Progenitor cell of endocrine pancreas (in vitro differentiated cells): Measurements from ENCODE around the gene FAM98B. TPM values are rescaled to one million over a fixed set of nuclear protein-coding genes. Genes with fewer than 3 reads are reported as not detected.

Source experiments
- DNase-seq: peaks from one replicate; pipeline ENCODE4 v3.0.0; 2021; ENCODE audit warnings: low spot score; ENCODE audit not compliant: unreplicated experiment
- H3K27ac Mint-ChIP-seq: 2 replicates; pipeline ENCODE4 v1.8.0; 2021; ENCODE audit warnings: mild to moderate bottlenecking, moderate library complexity, mixed read lengths
- H3K27me3 Mint-ChIP-seq: 2 replicates; pipeline ENCODE4 v1.8.0; 2021; ENCODE audit warnings: mixed read lengths
- H3K36me3 Mint-ChIP-seq: 2 replicates; pipeline ENCODE4 v1.8.0; 2022; ENCODE audit warnings: mixed read lengths; ENCODE audit not compliant: insufficient read depth
- H3K4me1 Mint-ChIP-seq: 2 replicates; pipeline ENCODE4 v1.8.0; 2021; ENCODE audit warnings: low read depth, mixed read lengths
- H3K4me3 Mint-ChIP-seq: 2 replicates; pipeline ENCODE4 v1.8.0; 2021; ENCODE audit warnings: low read depth, mild to moderate bottlenecking, moderate library complexity, mixed read lengths
- H3K9me3 Mint-ChIP-seq: 2 replicates; pipeline ENCODE4 v1.8.0; 2021; ENCODE audit warnings: low read depth, mixed read lengths
- total RNA-seq: library from RNA; stranded (reverse); gene quantifications from 2 replicates; pipeline ENCODE4 v1.2.1, GENCODE V29; 2021
- TF ChIP-seq, protein P1 (sequence below): fragments of 200-600 bp; sonication (generic); IDR thresholded peaks from one replicate; pipeline ENCODE4 v1.5.0; 2021; ENCODE audit warnings: antibody characterized with exemption, mild to moderate bottlenecking; ENCODE audit not compliant: unreplicated experiment

Gene FAM98B
- total RNA-seq, 1 donor from 2014 or later, result 50.8 TPM

DNA sequence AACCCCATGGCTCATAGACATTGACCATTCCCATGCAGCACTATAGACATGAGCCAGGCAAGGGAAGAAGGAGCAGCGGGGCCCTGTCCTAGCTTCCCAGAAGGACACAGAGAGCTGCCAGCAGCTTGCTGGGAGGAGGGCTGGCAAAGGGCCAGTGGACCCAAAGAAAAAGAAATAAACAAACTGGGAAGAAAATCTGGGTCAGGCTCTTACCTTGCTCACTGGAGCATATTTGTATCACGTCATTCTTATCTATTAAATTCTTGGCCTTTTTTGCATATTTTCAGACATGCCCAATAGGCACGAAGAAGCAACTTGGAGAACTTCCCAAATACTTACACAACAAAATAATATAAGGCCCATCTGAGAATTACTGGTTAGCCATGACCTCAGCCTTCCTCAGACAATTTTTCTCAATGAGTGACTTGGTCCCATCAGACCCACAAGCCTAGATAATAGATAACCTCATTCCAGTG is 82.3 kb downstream of the FAM98B start:
- no peak overlapping the region for H3K27ac Mint-ChIP-seq
- H3K36me3 Mint-ChIP-seq, result no peaks in the 10 kb centered on the region
- no peaks in the 10 kb centered on the region for H3K4me1 Mint-ChIP-seq
- H3K9me3 Mint-ChIP-seq, result no peaks in the 10 kb centered on the region
- H3K27me3 Mint-ChIP-seq, result peaks cover 6% of the 10 kb centered on the region
- no peak for DNase-seq
- TF ChIP-seq, protein P1, sequence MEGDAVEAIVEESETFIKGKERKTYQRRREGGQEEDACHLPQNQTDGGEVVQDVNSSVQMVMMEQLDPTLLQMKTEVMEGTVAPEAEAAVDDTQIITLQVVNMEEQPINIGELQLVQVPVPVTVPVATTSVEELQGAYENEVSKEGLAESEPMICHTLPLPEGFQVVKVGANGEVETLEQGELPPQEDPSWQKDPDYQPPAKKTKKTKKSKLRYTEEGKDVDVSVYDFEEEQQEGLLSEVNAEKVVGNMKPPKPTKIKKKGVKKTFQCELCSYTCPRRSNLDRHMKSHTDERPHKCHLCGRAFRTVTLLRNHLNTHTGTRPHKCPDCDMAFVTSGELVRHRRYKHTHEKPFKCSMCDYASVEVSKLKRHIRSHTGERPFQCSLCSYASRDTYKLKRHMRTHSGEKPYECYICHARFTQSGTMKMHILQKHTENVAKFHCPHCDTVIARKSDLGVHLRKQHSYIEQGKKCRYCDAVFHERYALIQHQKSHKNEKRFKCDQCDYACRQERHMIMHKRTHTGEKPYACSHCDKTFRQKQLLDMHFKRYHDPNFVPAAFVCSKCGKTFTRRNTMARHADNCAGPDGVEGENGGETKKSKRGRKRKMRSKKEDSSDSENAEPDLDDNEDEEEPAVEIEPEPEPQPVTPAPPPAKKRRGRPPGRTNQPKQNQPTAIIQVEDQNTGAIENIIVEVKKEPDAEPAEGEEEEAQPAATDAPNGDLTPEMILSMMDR, result no peak
- no peak overlapping the region for H3K4me3 Mint-ChIP-seq

Other genes starting within 250 kb of the FAM98B start
- 21.3 and 22.9 TPM in 2 replicates for gene SPRED1, start 201.3 kb upstream of the FAM98B start, total RNA-seq
- gene RASGRP1, start 110.7 kb downstream of the FAM98B start, total RNA-seq, result 1.5 and 1.7 TPM in 2 replicates